A673 (cell line): ENCODE data around the gene SYT13. TPM values are rescaled to one million over a fixed set of nuclear protein-coding genes. Genes with fewer than 3 reads are reported as not detected.

Experiments
- BruUV-seq: library from RNA; stranded (reverse); fragments of 400-500 nt; replicated peaks from 2 replicates; lab custom pipeline; 2021; lab: Mats Ljungman, UMichigan
- CTCF ChIA-PET: fragments of 300-600 bp; sonication (Branson Sonifier 250); formaldehyde crosslinking; loops from one replicate; lab custom pipeline; 2022; ENCODE audit warnings: antibody characterized with exemption; lab: Charles Lee
- POLR2A ChIA-PET: fragments of 300-600 bp; sonication (Branson Sonifier 250); formaldehyde crosslinking; loops from one replicate; lab custom pipeline; 2022; ENCODE audit warnings: antibody characterized with exemption; ENCODE audit not compliant: low non-redundant PET; lab: Charles Lee
- DNase-seq: peaks from one replicate; pipeline ENCODE4 v3.0.0-alpha.2; 2015; ENCODE audit warnings: low spot score
- H3K27ac ChIP-seq: fragments of 200-600 bp; sonication (generic); 2 replicates; pipeline ENCODE4 v1.5.1; 2016; ENCODE audit warnings: mixed run types, low read depth, mild to moderate bottlenecking, mixed read lengths, antibody characterized with exemption, low read length; ENCODE audit not compliant: poor library complexity, severe bottlenecking
- H3K27me3 ChIP-seq: fragments of 200-600 bp; sonication (generic); replicated peaks from 2 replicates; pipeline ENCODE4 v1.6.1; 2017; ENCODE audit warnings: mixed run types, low read depth, mild to moderate bottlenecking, mixed read lengths, antibody characterized with exemption, low read length; ENCODE audit not compliant: insufficient read depth, poor library complexity
- H3K36me3 ChIP-seq: fragments of 200-600 bp; sonication (generic); 2 replicates; pipeline ENCODE4 v1.6.1; 2016; ENCODE audit warnings: mixed run types, mild to moderate bottlenecking, mixed read lengths, antibody characterized with exemption, low read length; ENCODE audit not compliant: insufficient read depth, poor library complexity, severe bottlenecking
- H3K4me1 ChIP-seq: fragments of 200-600 bp; sonication (generic); 2 replicates; pipeline ENCODE4 v1.6.1; 2017; ENCODE audit warnings: mixed run types, mild to moderate bottlenecking, mixed read lengths, antibody characterized with exemption, low read length; ENCODE audit not compliant: insufficient read depth, poor library complexity, severe bottlenecking
- H3K4me3 ChIP-seq: fragments of 200-600 bp; sonication (generic); 2 replicates; pipeline ENCODE4 v1.5.1; 2016; ENCODE audit warnings: low read depth, mixed run types, mild to moderate bottlenecking, mixed read lengths, low read length; ENCODE audit not compliant: poor library complexity, severe bottlenecking
- H3K9me3 ChIP-seq: fragments of 200-600 bp; sonication (generic); 2 replicates; pipeline ENCODE4 v1.6.1; 2016; ENCODE audit warnings: mixed run types, low read depth, mild to moderate bottlenecking, mixed read lengths, antibody characterized with exemption, low read length; ENCODE audit not compliant: poor library complexity, severe bottlenecking
- EZH2 ChIP-seq: fragments of 200-600 bp; sonication (generic); IDR thresholded peaks from 2 replicates; pipeline ENCODE4 v1.6.1; 2017; ENCODE audit warnings: borderline replicate concordance, low read depth, mild to moderate bottlenecking, mixed read lengths, antibody characterized with exemption, low read length; ENCODE audit not compliant: poor library complexity, severe bottlenecking
- intact Hi-C: fragments of 100-400 bp; cut with micrococcal nuclease; formaldehyde crosslinking; loops from one replicate; pipeline ENCODE4 v1.10.0; 2022; ENCODE audit not compliant: unreplicated experiment
- total RNA-seq: library from RNA; stranded (reverse); gene quantifications from 2 replicates; pipeline ENCODE4 v1.2.3, GENCODE V29; 2021
- TF ChIP-seq, protein P1 (sequence below): fragments of 300-800, 200-600 bp; sonication (generic); conservative IDR thresholded peaks from 2 replicates; pipeline ENCODE4 v1.5.1; 2017; ENCODE audit warnings: low read depth, mild to moderate bottlenecking, antibody characterized with exemption, low read length, moderate library complexity, mixed read lengths

The SYT13 gene
- total RNA-seq, 1 experiment from 2014 or later: 0.30 TPM

DNA sequence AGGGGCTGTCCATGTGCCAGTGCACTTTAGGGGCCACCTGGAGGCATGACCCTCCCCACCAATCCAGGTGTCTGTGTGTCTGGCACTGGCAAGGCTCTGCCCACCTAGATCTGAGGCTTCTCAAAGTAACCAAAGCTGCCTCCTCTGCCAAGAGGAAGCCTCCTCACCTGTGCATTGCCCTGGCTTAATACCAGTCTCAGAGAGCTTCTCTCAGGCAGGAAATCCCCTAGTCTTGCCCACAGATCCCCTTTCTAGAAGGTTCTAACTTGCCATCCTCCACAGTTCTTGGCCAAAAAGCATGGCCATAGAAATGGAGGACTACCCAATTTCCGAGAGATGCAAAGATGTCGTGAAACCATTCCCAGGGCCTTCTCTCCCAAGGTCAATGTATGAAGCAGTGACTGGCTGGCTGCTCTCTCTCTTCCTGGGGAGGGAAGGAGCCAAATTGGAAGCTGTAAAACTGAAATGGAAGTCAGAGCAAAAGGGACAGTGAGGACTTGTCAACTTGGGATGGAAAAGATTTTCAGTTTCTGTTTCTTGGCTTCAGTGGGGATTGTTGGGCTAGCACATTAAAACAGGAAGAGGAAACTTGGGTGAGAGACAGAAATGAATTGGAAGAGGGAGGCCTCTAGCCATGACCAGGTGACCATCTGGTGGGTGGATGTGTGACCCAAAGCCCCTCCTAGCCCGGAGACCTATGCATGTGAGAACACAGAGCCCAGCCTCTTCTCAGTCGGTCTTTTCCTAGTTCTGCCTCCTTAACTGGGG lies 70.9 kb downstream of the SYT13 start:
- no peak for TF ChIP-seq EZH2
- TF ChIP-seq, protein P1, sequence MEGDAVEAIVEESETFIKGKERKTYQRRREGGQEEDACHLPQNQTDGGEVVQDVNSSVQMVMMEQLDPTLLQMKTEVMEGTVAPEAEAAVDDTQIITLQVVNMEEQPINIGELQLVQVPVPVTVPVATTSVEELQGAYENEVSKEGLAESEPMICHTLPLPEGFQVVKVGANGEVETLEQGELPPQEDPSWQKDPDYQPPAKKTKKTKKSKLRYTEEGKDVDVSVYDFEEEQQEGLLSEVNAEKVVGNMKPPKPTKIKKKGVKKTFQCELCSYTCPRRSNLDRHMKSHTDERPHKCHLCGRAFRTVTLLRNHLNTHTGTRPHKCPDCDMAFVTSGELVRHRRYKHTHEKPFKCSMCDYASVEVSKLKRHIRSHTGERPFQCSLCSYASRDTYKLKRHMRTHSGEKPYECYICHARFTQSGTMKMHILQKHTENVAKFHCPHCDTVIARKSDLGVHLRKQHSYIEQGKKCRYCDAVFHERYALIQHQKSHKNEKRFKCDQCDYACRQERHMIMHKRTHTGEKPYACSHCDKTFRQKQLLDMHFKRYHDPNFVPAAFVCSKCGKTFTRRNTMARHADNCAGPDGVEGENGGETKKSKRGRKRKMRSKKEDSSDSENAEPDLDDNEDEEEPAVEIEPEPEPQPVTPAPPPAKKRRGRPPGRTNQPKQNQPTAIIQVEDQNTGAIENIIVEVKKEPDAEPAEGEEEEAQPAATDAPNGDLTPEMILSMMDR: no peak

DNA sequence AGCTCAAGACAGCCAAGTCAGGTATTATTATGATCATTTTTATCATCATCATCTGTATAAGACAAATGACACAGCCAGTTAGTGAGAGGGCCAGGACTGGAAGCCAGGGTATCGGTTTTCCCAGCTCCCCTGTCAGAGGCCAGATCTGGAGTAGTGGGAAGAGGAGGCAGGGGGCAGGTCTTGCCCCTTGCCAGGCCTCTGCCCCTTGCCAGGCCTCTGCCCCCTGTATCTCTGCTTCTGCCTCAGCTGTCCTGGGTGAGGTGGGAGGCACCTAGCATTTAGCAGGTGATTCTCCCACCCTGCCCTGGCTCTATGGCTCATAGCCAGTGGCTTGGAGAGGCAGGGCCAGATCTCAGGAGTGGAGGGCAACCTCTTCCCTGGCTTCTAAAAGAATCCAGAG lies 72.4 kb downstream of the SYT13 start:
- BruUV-seq: no TSS peak

More for the DNA sequence above, 70.9 kb downstream of the SYT13 start:
- intact Hi-C loops: no loop called here
- ChIA-PET CTCF (no interaction called here), POLR2A (no interaction called here)
- DNase-seq: no peak
- Histone ChIP-seq H3K4me1 (peaks cover 7% of the 10 kb centered on the region), H3K4me3 (no peak overlapping the region), H3K9me3 (no peaks in the 10 kb centered on the region), H3K27me3 (no peaks in the 10 kb centered on the region), H3K27ac (no peak overlapping the region), H3K36me3 (no peaks in the 10 kb centered on the region)
- no TSS peak for BruUV-seq

DNA sequence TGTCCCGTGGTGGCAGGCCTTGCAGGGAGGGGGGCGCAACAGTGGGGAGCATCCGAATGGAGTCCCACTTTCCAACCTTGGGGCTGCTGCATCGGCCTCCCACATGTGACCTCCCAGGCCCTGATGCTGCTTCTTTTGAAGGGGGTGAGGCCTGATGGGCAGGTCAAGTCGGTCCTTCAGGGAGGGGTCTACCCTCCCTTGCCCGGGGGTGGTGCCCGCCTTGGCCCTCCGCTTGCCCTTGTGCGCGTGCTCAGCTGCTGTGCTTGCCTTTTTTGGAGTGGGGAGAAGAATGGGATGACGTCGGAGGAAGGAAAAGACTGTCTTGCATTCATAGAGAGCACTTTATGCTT lies 72.8 kb downstream of the SYT13 start:
- intact Hi-C loops: no loop called here
- H3K27ac ChIP-seq: no peak overlapping the region
- H3K4me3 ChIP-seq: no peak overlapping the region
- no peak for DNase-seq
- ChIA-PET POLR2A (no interaction called here), CTCF (no interaction called here)
- H3K27me3 ChIP-seq: no peaks in the 10 kb centered on the region
- H3K9me3 ChIP-seq: no peaks in the 10 kb centered on the region
- BruUV-seq: no TSS peak
- H3K4me1 ChIP-seq: peaks cover 18% of the 10 kb centered on the region
- TF ChIP-seq, protein P1: no peak
- TF ChIP-seq EZH2: no peak
- no peaks in the 10 kb centered on the region for H3K36me3 ChIP-seq

More for the DNA sequence above, 72.4 kb downstream of the SYT13 start:
- TF ChIP-seq, protein P1: no peak
- no peak for TF ChIP-seq EZH2
- ChIA-PET CTCF (no interaction called here), POLR2A (interaction anchor here (0.6 kb wide), 1 partner anchor 69 kb away, joined by 4 read pairs; no protein-coding TSS in a partner anchor)
- DNase-seq: no peak
- Histone ChIP-seq H3K27ac (no peak overlapping the region), H3K27me3 (no peaks in the 10 kb centered on the region), H3K36me3 (no peaks in the 10 kb centered on the region), H3K4me1 (peaks cover 18% of the 10 kb centered on the region), H3K9me3 (no peaks in the 10 kb centered on the region), H3K4me3 (no peak overlapping the region)
- intact Hi-C loops: no loop called here
